ENCODE results near the gene IPO5.

- TF ChIP-seq SPI1 (IDR thresholded peaks at IDR 0.05; ENCODE audit: low read depth, low read length) (no peak), POLR2AphosphoS5 (IDR thresholded peaks at IDR 0.05; ENCODE audit: low read depth, low read length) (no peak), POLR2A (IDR thresholded peaks at IDR 0.05; ENCODE audit: low read depth, low read length) (no peak)
Observed at GRCh38 chr13:97946951-97947588, 6.4 kb upstream of the IPO5 start.
